ENCODE data around the gene PITPNM1. TPM values are rescaled to one million over a fixed set of nuclear protein-coding genes. Genes with fewer than 3 reads are reported as not detected.
"Not testable (repeated sequence)": the region's sequence is repeated elsewhere in the genome, so short reads cannot be mapped to it uniquely, and the experiment has no call there.

Gene PITPNM1
- 80.2 and 91.6 TPM in 2 replicates for total RNA-seq

- intact Hi-C loops (cut with micrococcal nuclease): loop anchor here (5.0 to 10.0 kb wide), 2 partner anchors 390 to 663 kb away; partner anchors contain the start of genes KDM2A and RCE1
Measured at GRCh38 chr11:67504950-67505581, at the start of gene PITPNM1. TSS of gene PITPNM1 (minus strand) at chr11:67505363. CDS start at chr11:67504180, 1,183 bp downstream.

- intact Hi-C loops (cut with micrococcal nuclease): not testable (repeated sequence)
Measured at GRCh38 chr11:67551697-67552096, 46.5 kb upstream of the PITPNM1 start.

GRCh38 chr11:67551127-67551526 is 46.0 kb upstream of the PITPNM1 start:
- intact Hi-C loops (cut with micrococcal nuclease): no loop called here

- intact Hi-C loops (cut with micrococcal nuclease): no loop called here
Measured at GRCh38 chr11:67548555-67549110, 43.5 kb upstream of the PITPNM1 start.

- intact Hi-C loops (cut with micrococcal nuclease): not testable (repeated sequence)
Measured at GRCh38 chr11:67548112-67548511, 42.9 kb upstream of the PITPNM1 start.

GRCh38 chr11:67545280-67545679 is 40.1 kb upstream of the PITPNM1 start:
- intact Hi-C loops (cut with micrococcal nuclease): no loop called here

GRCh38 chr11:67544616-67545242 is 39.6 kb upstream of the PITPNM1 start:
- intact Hi-C loops (cut with micrococcal nuclease): no loop called here

GRCh38 chr11:67543585-67543984 is 38.4 kb upstream of the PITPNM1 start:
- intact Hi-C loops (cut with micrococcal nuclease): no loop called here

GRCh38 chr11:67542971-67543370 is 37.8 kb upstream of the PITPNM1 start:
- intact Hi-C loops (cut with micrococcal nuclease): no loop called here

GRCh38 chr11:67542169-67542568 is 37.0 kb upstream of the PITPNM1 start:
- intact Hi-C loops (cut with micrococcal nuclease): no loop called here

- intact Hi-C loops (cut with micrococcal nuclease): no loop called here
Measured at GRCh38 chr11:67541198-67541597, 36.0 kb upstream of the PITPNM1 start.

- intact Hi-C loops (cut with micrococcal nuclease): no loop called here
Measured at GRCh38 chr11:67539550-67539949, 34.4 kb upstream of the PITPNM1 start.

GRCh38 chr11:67538823-67539505 is 33.8 kb upstream of the PITPNM1 start:
- intact Hi-C loops (cut with micrococcal nuclease): no loop called here

GRCh38 chr11:67538306-67538705 is 33.1 kb upstream of the PITPNM1 start:
- intact Hi-C loops (cut with micrococcal nuclease): no loop called here

- intact Hi-C loops (cut with micrococcal nuclease): no loop called here
Measured at GRCh38 chr11:67535561-67535960, 30.4 kb upstream of the PITPNM1 start.

- intact Hi-C loops (cut with micrococcal nuclease): no loop called here
Measured at GRCh38 chr11:67534070-67534679, 29.0 kb upstream of the PITPNM1 start.

- intact Hi-C loops (cut with micrococcal nuclease): no loop called here
Measured at GRCh38 chr11:67532889-67533288, 27.7 kb upstream of the PITPNM1 start.

- intact Hi-C loops (cut with micrococcal nuclease): no loop called here
Measured at GRCh38 chr11:67530282-67530592, 25.1 kb upstream of the PITPNM1 start.

- intact Hi-C loops (cut with micrococcal nuclease): no loop called here
Measured at GRCh38 chr11:67528376-67528775, 23.2 kb upstream of the PITPNM1 start.

GRCh38 chr11:67525275-67525976 is 20.3 kb upstream of the PITPNM1 start:
- intact Hi-C loops (cut with micrococcal nuclease): no loop called here

GRCh38 chr11:67524480-67524808 is 19.3 kb upstream of the PITPNM1 start:
- intact Hi-C loops (cut with micrococcal nuclease): no loop called here

Data from T-helper 2 cell treated with Interferon-gamma antibody and Interleukin-4, amounts not matched to agents 100 ng/mL and 5 ng/mL, for 36 hours (primary cell).